ENCODE data around the gene ARAP1. TPM values are rescaled to one million over a fixed set of nuclear protein-coding genes. Genes with fewer than 3 reads are reported as not detected.

ARAP1 gene
- total RNA-seq, 1 experiment from 2014 or later: 47.0 TPM

DNA sequence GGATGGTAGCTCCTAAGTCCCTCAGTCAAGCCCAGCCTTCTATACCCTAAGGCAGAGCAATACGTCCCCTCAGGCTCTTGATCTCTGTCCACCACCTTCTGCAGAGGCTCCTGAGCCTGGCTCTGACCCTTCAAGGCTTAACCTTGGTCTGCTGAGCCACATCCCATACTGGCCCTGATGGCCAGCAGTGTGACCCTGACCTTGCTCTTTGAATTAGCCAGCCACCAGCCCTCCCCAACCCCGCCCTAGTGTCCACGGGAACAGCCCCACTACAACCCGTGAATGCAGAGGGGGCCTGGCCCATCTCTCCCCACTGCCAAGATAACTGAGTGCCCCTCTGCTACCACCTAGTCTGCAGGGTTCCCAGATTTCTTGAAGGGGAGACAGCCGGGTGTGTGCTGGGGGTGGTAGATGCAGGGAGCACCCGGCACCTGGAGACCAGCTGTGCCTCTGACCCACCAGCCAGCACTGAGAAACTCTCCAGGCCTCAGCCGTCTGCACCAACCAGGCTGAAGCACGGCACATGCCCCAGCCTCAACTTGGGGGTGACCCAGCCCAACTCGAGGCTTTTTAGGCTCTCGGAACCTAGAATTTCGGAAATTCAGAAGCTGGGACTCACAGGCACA is 6.2 kb downstream of the ARAP1 start:
- intact Hi-C loops (cut with micrococcal nuclease): no loop called here
- Mint-ChIP-seq H3K9me3 (ENCODE audit: unreplicated experiment) (no peaks in the 10 kb centered on the region), H3K27me3 (ENCODE audit: insufficient read depth, unreplicated experiment) (no peaks in the 10 kb centered on the region), H3K36me3 (ENCODE audit: insufficient read depth, unreplicated experiment) (no peaks in the 10 kb centered on the region), H3K27ac (ENCODE audit: low read depth, unreplicated experiment) (no peak overlapping the region), H3K4me3 (ENCODE audit: unreplicated experiment) (no peak overlapping the region), H3K4me1 (ENCODE audit: insufficient read depth, unreplicated experiment) (peaks cover 24% of the 10 kb centered on the region)
- CTCF ChIA-PET: interaction anchor here (1.0 to 1.2 kb wide), 2 partner anchors 48 to 85 kb away, joined by 5 to 6 read pairs; partner anchors contain the start of gene STARD10
- DNase-seq (ENCODE audit: unreplicated experiment): no peak
- POLR2A ChIA-PET: no interaction called here
- no TSS peak for BruUV-seq (replicated peaks)
- TF ChIP-seq CTCF (IDR thresholded peaks at IDR 0.05; ENCODE audit: unreplicated experiment): no peak

DNA sequence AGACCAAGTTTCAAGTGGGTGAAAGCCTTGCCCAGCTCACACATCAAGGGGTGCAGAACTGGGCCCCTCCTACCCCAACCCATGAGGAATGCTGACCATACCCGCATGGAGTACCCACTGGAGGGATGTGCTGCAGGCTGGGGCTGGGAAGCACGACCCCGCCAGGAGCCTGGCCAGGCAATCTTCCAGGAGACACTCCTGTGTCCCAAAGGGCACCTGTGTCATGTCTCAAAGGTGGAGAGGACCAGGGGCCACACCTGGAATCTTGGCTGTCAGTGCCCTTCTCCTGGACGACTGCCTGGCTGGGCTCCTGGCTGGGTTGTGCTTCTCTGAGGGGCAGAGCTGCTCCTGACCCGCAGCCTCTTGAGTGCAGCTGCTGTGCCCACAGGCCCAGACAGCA is 6.7 kb downstream of the ARAP1 start:
- POLR2A ChIA-PET: no interaction called here
- CTCF ChIA-PET: interaction anchor here (1.0 to 1.2 kb wide), 2 partner anchors 49 to 86 kb away, joined by 5 to 6 read pairs; partner anchors contain the start of gene STARD10
- H3K27ac Mint-ChIP-seq (ENCODE audit: low read depth, unreplicated experiment): no peak overlapping the region
- BruUV-seq (replicated peaks): no TSS peak
- TF ChIP-seq CTCF (IDR thresholded peaks at IDR 0.05; ENCODE audit: unreplicated experiment): no peak
- no peak for DNase-seq (ENCODE audit: unreplicated experiment)
- no peaks in the 10 kb centered on the region for H3K27me3 Mint-ChIP-seq (ENCODE audit: insufficient read depth, unreplicated experiment)
- H3K36me3 Mint-ChIP-seq (ENCODE audit: insufficient read depth, unreplicated experiment): no peaks in the 10 kb centered on the region
- H3K4me3 Mint-ChIP-seq (ENCODE audit: unreplicated experiment): no peak overlapping the region
- peaks cover 27% of the 10 kb centered on the region for H3K4me1 Mint-ChIP-seq (ENCODE audit: insufficient read depth, unreplicated experiment)
- no peaks in the 10 kb centered on the region for H3K9me3 Mint-ChIP-seq (ENCODE audit: unreplicated experiment)
- intact Hi-C loops (cut with micrococcal nuclease): no loop called here

DNA sequence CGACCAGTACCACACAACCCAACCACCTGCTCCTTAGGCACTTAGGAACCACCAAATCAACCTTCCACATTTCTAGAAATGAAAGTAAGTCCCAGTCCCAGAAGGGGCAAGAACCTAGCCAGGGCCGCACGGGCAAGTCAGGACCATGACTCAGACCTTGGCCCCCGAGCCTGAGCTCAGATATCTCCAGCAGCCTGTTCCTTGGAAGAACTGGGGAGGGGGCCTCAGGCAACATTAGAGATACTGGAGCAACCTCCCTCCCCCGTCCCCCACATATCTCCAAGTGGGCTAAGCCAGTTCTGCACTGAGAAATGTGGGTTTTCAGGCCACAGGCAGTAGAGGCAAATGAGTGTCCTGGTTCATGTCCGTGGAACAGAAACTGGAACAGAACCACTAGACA is 7.7 kb downstream of the ARAP1 start:
- Mint-ChIP-seq H3K4me3 (ENCODE audit: unreplicated experiment) (no peak overlapping the region), H3K27ac (ENCODE audit: low read depth, unreplicated experiment) (no peak overlapping the region), H3K4me1 (ENCODE audit: insufficient read depth, unreplicated experiment) (peaks cover 29% of the 10 kb centered on the region), H3K9me3 (ENCODE audit: unreplicated experiment) (no peaks in the 10 kb centered on the region), H3K27me3 (ENCODE audit: insufficient read depth, unreplicated experiment) (no peaks in the 10 kb centered on the region), H3K36me3 (ENCODE audit: insufficient read depth, unreplicated experiment) (no peaks in the 10 kb centered on the region)
- ChIA-PET CTCF (interaction anchor here (0.7 kb wide), 1 partner anchor 35 kb away, joined by 5 read pairs; no protein-coding TSS in a partner anchor), POLR2A (no interaction called here)
- intact Hi-C loops (cut with micrococcal nuclease): no loop called here
- TF ChIP-seq CTCF (IDR thresholded peaks at IDR 0.05; ENCODE audit: unreplicated experiment): no peak
- no peak for DNase-seq (ENCODE audit: unreplicated experiment)
- no TSS peak for BruUV-seq (replicated peaks)

DNA sequence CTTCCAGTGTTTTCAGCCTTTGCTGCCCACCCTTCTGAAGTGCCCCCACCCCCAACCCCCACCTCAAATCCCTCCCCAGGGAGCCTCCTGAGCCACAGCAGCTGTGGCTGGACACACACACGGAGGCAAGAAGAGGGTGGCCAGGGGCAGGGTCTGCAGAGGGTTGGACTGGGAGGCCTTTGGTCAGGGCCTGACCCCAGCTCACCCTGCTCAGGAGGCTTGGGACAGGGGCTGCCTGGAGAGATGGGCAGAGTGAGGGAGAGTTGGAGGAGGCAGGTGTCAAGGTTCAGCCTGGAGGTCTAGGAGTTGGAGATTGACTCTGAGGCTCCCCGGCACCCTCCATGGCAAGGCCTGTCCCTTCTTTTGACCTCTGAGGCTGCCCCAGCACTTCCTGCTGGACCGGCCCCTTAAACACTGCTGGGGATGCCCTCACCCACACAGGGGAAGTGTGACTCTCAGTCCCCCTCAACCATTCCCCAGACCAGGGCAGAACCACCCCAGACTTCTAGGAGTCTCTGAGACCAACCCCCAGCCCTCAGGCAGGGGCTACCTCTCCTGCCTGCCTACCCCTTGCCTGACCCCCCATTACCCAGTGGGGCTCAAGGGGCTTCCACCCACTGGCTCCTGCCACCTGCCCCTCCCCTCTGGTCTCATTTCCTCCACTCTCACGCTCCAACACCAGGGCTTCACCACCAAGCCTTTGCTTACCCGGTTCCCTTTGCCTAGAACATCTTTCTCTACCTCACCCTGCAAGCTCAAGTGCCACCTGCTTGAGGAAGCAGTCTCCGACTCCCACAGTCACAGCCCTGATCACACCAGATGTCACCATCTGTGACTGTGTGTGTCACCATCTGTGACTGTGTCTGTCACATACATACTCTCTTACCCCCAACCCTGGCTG is 8.6 kb downstream of the ARAP1 start:
- ChIA-PET POLR2A (no interaction called here), CTCF (no interaction called here)
- no TSS peak for BruUV-seq (replicated peaks)
- no peaks in the 10 kb centered on the region for H3K36me3 Mint-ChIP-seq (ENCODE audit: insufficient read depth, unreplicated experiment)
- no peak overlapping the region for H3K4me3 Mint-ChIP-seq (ENCODE audit: unreplicated experiment)
- H3K4me1 Mint-ChIP-seq (ENCODE audit: insufficient read depth, unreplicated experiment): peaks cover 31% of the 10 kb centered on the region
- H3K9me3 Mint-ChIP-seq (ENCODE audit: unreplicated experiment): no peaks in the 10 kb centered on the region
- no peaks in the 10 kb centered on the region for H3K27me3 Mint-ChIP-seq (ENCODE audit: insufficient read depth, unreplicated experiment)
- H3K27ac Mint-ChIP-seq (ENCODE audit: low read depth, unreplicated experiment): no peak overlapping the region
- TF ChIP-seq CTCF (IDR thresholded peaks at IDR 0.05; ENCODE audit: unreplicated experiment): no peak
- intact Hi-C loops (cut with micrococcal nuclease): no loop called here
- no peak for DNase-seq (ENCODE audit: unreplicated experiment)

All from MCF 10A (cell line).